Measurements from ENCODE around the gene PPM1D.

DNA sequence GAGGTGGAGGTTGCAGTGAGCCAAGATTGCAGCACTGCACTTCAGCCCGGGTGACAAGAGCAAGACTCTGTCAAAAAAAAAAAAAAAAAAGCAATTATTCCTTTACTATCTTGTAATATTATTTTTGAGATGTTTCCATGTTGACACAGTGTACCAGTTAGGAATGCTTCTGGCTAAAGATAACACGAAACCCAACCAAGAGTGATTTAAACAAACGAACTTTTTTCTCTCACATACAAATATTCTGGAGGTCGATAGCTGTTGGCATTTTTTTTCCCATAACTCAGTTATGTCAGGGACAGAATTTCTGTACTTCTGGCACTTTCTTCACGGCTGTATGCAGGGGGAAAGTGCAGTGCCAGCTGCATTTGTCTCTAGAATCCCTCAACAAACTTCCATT, 9.9 kb upstream of the PPM1D start:
- TF ChIP-seq, protein P1, sequence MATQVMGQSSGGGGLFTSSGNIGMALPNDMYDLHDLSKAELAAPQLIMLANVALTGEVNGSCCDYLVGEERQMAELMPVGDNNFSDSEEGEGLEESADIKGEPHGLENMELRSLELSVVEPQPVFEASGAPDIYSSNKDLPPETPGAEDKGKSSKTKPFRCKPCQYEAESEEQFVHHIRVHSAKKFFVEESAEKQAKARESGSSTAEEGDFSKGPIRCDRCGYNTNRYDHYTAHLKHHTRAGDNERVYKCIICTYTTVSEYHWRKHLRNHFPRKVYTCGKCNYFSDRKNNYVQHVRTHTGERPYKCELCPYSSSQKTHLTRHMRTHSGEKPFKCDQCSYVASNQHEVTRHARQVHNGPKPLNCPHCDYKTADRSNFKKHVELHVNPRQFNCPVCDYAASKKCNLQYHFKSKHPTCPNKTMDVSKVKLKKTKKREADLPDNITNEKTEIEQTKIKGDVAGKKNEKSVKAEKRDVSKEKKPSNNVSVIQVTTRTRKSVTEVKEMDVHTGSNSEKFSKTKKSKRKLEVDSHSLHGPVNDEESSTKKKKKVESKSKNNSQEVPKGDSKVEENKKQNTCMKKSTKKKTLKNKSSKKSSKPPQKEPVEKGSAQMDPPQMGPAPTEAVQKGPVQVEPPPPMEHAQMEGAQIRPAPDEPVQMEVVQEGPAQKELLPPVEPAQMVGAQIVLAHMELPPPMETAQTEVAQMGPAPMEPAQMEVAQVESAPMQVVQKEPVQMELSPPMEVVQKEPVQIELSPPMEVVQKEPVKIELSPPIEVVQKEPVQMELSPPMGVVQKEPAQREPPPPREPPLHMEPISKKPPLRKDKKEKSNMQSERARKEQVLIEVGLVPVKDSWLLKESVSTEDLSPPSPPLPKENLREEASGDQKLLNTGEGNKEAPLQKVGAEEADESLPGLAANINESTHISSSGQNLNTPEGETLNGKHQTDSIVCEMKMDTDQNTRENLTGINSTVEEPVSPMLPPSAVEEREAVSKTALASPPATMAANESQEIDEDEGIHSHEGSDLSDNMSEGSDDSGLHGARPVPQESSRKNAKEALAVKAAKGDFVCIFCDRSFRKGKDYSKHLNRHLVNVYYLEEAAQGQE (IDR thresholded peaks at IDR 0.05; ENCODE audit: insufficient replicate concordance, low read depth): no peak
- TF ChIP-seq, protein P2, sequence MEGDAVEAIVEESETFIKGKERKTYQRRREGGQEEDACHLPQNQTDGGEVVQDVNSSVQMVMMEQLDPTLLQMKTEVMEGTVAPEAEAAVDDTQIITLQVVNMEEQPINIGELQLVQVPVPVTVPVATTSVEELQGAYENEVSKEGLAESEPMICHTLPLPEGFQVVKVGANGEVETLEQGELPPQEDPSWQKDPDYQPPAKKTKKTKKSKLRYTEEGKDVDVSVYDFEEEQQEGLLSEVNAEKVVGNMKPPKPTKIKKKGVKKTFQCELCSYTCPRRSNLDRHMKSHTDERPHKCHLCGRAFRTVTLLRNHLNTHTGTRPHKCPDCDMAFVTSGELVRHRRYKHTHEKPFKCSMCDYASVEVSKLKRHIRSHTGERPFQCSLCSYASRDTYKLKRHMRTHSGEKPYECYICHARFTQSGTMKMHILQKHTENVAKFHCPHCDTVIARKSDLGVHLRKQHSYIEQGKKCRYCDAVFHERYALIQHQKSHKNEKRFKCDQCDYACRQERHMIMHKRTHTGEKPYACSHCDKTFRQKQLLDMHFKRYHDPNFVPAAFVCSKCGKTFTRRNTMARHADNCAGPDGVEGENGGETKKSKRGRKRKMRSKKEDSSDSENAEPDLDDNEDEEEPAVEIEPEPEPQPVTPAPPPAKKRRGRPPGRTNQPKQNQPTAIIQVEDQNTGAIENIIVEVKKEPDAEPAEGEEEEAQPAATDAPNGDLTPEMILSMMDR (IDR thresholded peaks at IDR 0.05; ENCODE audit: insufficient read depth, low read length): no peak
